Kidney (tissue), 14 donors: Measurements from ENCODE around the gene PHACTR1. TPM values are rescaled to one million over a fixed set of nuclear protein-coding genes. Genes with fewer than 3 reads are reported as not detected.
"Not testable (repeated sequence)": the region's sequence is repeated elsewhere in the genome, so short reads cannot be mapped to it uniquely, and the experiment has no call there.

Experiments used
- DNase-seq, 5 donors: peaks; one replicate each; pipeline ENCODE4 v3.0.0-alpha.2; 2013 to 2020
- FAIRE-seq: peaks from 2 replicates; lab custom pipeline; 2012; peaks lifted over from hg19 to GRCh38; lab: Jason Lieb, UNC
- H3K27ac ChIP-seq, 2 donors: one replicate each; pipeline ENCODE4 v1.7.0; 2013; ENCODE audit warnings: low read depth in 2 of 2, low read length in 2 of 2, inconsistent platforms in 1 of 2
- H3K27me3 ChIP-seq: one replicate; pipeline ENCODE4 v1.7.1; 2013; ENCODE audit warnings: low read length, inconsistent platforms; ENCODE audit not compliant: control insufficient read depth, insufficient read depth
- H3K36me3 ChIP-seq, 3 donors: one replicate each; pipeline versions ENCODE4 v1.7.0 to v1.7.1; 2013; ENCODE audit warnings: low read length in 3 of 3, control low read depth in 1 of 3, inconsistent platforms in 1 of 3; ENCODE audit not compliant: insufficient read depth in 3 of 3, control insufficient read depth in 2 of 3
- H3K4me1 ChIP-seq, 3 donors: one replicate each; pipeline versions ENCODE4 v1.7.0 to v1.7.1; 2013; ENCODE audit warnings: low read length in 3 of 3, inconsistent platforms in 1 of 3, low read depth in 1 of 3; ENCODE audit not compliant: control insufficient read depth in 2 of 3, insufficient read depth in 2 of 3
- H3K4me3 ChIP-seq, 3 donors: one replicate each; pipeline versions ENCODE4 v1.7.0 to v1.8.1; 2013; ENCODE audit warnings: low read length in 3 of 3, control low read depth in 1 of 3, inconsistent platforms in 1 of 3
- H3K9ac ChIP-seq, 3 donors: one replicate each; pipeline versions ENCODE4 v1.7.0 to v1.7.1; 2013; ENCODE audit warnings: low read length in 3 of 3, control low read depth in 1 of 3, inconsistent platforms in 1 of 3
- H3K9me3 ChIP-seq, 3 donors: one replicate each; pipeline versions ENCODE4 v1.7.0 to v1.7.1; 2013; ENCODE audit warnings: low read length in 3 of 3, control low read depth in 1 of 3, inconsistent platforms in 1 of 3; ENCODE audit not compliant: control insufficient read depth in 2 of 3, insufficient read depth in 1 of 3
- intact Hi-C: fragments of 100-400 bp; cut with DNase I; formaldehyde crosslinking; loops from one replicate; pipeline ENCODE4 v1.11.1; 2022
- polyA plus RNA-seq: library from polyadenylated mRNA; stranded (reverse); fragments of 350-450 nt; fragmentation: Illumina TruSeq; extraction: RNeasy Lipid Tissue Mini Kit (QIAGEN cat#74804); gene quantifications from one replicate; pipeline ENCODE4 v1.2.3, GENCODE V29; 2014; ENCODE audit warnings: low read depth, low replicate concordance; ENCODE audit not compliant: insufficient read depth
- total RNA-seq: library from RNA; stranded (reverse); fragmentation: NEBNext Ultra II Directional; extraction: Animal tissue kit (Norgen Biotek cat#: 25700); gene quantifications from one replicate; pipeline ENCODE4 v1.2.1, GENCODE V29; 2021
- TF ChIP-seq, protein P1 (sequence below): IDR thresholded peaks from 3 replicates; pipeline ENCODE4 v1.5.1; 2012; ENCODE audit warnings: mild to moderate bottlenecking, moderate library complexity, borderline replicate concordance; ENCODE audit not compliant: insufficient read depth; ENCODE audit errors: extremely low read depth
- donor health status: control.
- donor health status: control.
- donor health status: control.
- donor health status: control.
- donor health status: control.
- donor health status: DM: yes; HTN: yes; CAD: no.
- donor health status: Normal renal cell carcinoma (clear cell type).

Gene PHACTR1
- total and polyA plus RNA-seq, 2 donors from 2014 or later: 3.3 to 33.6 TPM

DNA sequence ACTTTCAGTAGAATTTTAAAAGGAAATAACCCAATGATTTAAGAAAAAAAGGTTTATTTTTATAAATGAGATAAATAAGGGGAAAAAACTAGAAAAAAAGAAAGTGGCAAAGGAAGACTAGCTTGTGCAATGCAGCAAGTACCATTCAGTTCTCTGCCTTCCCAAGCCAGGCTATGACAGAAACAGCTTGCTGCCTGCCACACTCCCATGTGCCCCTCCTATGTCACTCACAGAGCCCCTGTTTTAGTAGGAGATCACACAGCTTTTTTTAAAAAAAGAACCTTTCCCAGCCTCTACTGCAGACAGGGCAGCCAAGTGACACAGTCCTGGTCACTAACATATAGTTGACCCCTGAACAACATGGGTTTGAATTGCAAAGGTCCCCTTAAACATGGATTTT, 598.2 kb downstream of the PHACTR1 start:
- TF ChIP-seq, protein P1, sequence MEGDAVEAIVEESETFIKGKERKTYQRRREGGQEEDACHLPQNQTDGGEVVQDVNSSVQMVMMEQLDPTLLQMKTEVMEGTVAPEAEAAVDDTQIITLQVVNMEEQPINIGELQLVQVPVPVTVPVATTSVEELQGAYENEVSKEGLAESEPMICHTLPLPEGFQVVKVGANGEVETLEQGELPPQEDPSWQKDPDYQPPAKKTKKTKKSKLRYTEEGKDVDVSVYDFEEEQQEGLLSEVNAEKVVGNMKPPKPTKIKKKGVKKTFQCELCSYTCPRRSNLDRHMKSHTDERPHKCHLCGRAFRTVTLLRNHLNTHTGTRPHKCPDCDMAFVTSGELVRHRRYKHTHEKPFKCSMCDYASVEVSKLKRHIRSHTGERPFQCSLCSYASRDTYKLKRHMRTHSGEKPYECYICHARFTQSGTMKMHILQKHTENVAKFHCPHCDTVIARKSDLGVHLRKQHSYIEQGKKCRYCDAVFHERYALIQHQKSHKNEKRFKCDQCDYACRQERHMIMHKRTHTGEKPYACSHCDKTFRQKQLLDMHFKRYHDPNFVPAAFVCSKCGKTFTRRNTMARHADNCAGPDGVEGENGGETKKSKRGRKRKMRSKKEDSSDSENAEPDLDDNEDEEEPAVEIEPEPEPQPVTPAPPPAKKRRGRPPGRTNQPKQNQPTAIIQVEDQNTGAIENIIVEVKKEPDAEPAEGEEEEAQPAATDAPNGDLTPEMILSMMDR: no peak
- Histone ChIP-seq H3K9ac (no peak overlapping the region), H3K27me3 (no peaks in the 10 kb centered on the region), H3K4me3 (no peak overlapping the region), H3K4me1 (peaks cover 0 to 23% (median 2%) of the 10 kb centered on the region in 3 donors), H3K27ac (no peak overlapping the region), H3K36me3 (peaks cover 9 to 20% (median 13%) of the 10 kb centered on the region in 3 donors), H3K9me3 (no peaks in the 10 kb centered on the region)
- no peak for FAIRE-seq
- no peak for DNase-seq
- intact Hi-C loops: no loop called here

DNA sequence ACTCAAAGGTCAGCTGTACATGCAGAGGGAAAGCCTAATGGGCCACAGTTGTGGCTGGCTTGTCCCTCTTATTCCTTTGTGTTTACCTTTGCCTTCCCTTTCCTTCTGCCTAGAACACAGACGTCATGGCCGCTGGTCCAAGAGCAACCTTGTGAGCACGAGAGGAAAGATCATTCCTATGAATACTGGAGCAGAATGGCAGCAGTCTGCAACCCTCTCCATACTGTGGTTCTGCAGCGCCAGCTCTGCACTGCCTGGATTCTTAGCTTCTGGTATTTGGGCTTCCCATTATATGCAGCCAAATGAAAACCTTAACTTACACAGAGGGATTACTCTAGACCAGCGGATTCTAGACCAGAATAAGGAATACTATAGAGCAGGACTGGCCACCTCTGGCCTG, 599.3 kb downstream of the PHACTR1 start:
- peaks cover 13 to 30% (median 20%) of the 10 kb centered on the region in 3 donors for H3K36me3 ChIP-seq
- FAIRE-seq (no peak), DNase-seq (no peak)
- H3K9me3 ChIP-seq: no peaks in the 10 kb centered on the region
- intact Hi-C loops: no loop called here
- H3K4me3 ChIP-seq: no peak overlapping the region
- no peak overlapping the region for H3K27ac ChIP-seq
- TF ChIP-seq, protein P1: no peak
- no peaks in the 10 kb centered on the region for H3K27me3 ChIP-seq
- H3K9ac ChIP-seq: no peak overlapping the region
- peaks cover 0 to 17% (median 2%) of the 10 kb centered on the region in 3 donors for H3K4me1 ChIP-seq

DNA sequence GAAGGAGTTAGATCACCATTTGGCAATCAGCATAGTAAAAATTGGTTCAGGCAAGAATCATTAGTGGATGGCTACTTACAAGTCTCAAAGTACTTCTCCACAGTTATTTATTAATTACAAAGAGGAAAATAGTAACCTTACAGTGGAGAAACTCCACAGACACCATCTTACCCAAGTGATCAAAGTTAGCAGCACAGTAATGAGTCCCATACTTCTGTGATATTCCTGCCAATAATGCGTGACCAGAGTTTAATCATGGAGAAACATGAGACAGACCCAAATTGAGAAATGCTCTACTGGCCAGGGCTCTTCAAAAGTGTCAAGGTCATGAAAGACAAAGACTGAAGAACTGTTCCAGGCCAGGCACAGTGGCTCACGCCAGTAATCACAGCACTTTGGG, 602.3 kb downstream of the PHACTR1 start:
- TF ChIP-seq, protein P1: no peak

DNA sequence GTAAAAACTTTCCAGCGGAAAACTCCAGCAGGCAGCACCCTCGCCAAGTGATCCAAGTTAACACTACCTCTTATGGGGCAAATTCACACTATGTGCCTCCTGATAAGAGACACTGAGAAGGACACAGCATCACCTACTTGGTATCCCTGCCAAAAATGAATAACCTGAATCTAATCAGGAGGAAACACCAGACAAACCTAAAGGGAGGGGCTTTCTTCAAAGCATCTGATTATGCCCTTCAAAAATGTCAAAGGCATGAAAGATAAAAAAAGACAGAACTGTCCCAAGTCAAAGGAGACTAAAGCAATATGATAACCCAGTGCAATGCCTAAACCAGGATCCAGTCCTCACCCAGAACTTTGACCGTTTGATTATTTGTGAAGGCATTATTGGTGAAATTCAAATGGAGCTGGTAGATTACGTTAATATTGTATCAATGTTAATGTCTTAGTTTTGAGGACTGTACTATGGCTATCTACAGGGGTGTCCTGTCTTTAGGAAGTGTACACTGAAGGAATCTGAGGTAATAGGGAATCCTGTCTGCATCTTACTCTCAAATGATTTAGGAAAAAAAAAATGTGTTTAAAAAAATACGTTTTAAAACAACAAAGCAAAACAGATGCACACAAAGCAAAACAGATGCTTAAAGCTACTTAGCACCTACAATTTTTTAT, 603.5 kb downstream of the PHACTR1 start:
- Histone ChIP-seq H3K4me3 (no peak overlapping the region), H3K27me3 (no peaks in the 10 kb centered on the region), H3K36me3 (peaks cover 11 to 37% (median 18%) of the 10 kb centered on the region in 3 donors), H3K4me1 (peaks cover 0 to 11% (median 0%) of the 10 kb centered on the region in 3 donors), H3K9me3 (no peaks in the 10 kb centered on the region), H3K9ac (no peak overlapping the region), H3K27ac (no peak overlapping the region)
- TF ChIP-seq, protein P1: no peak
- DNase-seq: no peak
- FAIRE-seq: no peak
- intact Hi-C loops: no loop called here

More for the DNA sequence above, 602.3 kb downstream of the PHACTR1 start:
- intact Hi-C loops: no loop called here
- Histone ChIP-seq H3K27ac (peak overlapping the region; percentile 35 to 41), H3K9ac (no peak overlapping the region), H3K36me3 (peaks cover 11 to 39% (median 19%) of the 10 kb centered on the region in 3 donors), H3K4me1 (peaks cover 0 to 15% (median 0%) of the 10 kb centered on the region in 3 donors), H3K4me3 (no peak overlapping the region), H3K9me3 (no peaks in the 10 kb centered on the region), H3K27me3 (no peaks in the 10 kb centered on the region)
- FAIRE-seq: no peak
- DNase-seq: peak in 1 of 5 donors; percentile 30

DNA sequence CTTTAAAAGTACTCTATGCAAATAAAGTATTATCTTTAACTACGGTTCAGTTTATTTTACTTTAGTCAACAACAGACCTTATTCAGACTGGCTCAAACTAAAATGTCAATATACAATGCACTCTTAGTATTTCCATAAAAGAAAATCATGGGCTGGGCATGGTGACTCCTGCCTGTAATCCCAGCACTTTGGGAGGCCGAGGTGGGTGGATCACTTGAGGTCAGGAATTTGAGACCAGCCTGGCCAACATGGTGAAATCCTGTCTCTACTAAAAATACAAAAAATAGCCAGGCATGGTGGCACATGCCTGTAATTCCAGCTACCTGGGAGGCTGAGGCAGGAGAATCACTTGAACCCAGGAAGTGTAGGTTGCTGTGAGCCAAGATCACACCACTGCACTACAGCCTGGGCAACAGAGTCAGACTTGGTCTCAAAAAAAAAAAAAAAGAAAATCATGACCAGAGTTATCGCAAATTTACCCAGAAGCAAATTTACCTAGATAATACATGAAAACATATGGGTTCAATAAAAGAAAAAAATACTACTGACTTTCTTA, 609.5 kb downstream of the PHACTR1 start:
- FAIRE-seq, H3K27ac ChIP-seq, H3K36me3 ChIP-seq, H3K4me3 ChIP-seq, H3K9ac ChIP-seq, DNase-seq, H3K9me3 ChIP-seq, H3K27me3 ChIP-seq: not testable (repeated sequence)
- H3K4me1 ChIP-seq: peaks cover 0 to 17% (median 0%) of the 10 kb centered on the region in 3 donors
- intact Hi-C loops: loop anchor here (5.0 kb wide), 1 partner anchor 414 kb away; no protein-coding TSS in a partner anchor
